ENCODE data around the gene RASGRP3. TPM values are rescaled to one million over a fixed set of nuclear protein-coding genes. Genes with fewer than 3 reads are reported as not detected.

The RASGRP3 gene
- total RNA-seq, 1 donor from 2014 or later: 487 TPM

DNA sequence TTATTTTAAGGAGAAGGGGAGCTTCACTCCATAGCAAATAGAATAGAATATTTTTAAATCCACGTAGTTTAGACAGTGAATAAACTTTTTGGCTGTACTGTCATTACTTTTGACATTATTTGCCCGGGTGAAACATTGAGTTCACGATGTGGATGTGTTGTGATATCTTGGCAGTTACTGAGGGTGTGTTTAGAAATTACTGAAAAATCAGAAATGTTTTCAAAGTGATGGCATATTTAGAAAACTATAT is 123.4 kb downstream of the RASGRP3 start:
- Mint-ChIP-seq H3K36me3 (ENCODE audit: low read depth, unreplicated experiment) (peaks cover 6% of the 10 kb centered on the region), H3K27ac (ENCODE audit: unreplicated experiment) (no peak overlapping the region), H3K9me3 (ENCODE audit: unreplicated experiment) (no peaks in the 10 kb centered on the region), H3K27me3 (ENCODE audit: unreplicated experiment) (peaks cover 4% of the 10 kb centered on the region), H3K4me3 (ENCODE audit: unreplicated experiment) (peak overlapping the region; percentile 95), H3K4me1 (ENCODE audit: unreplicated experiment) (peaks cover 18% of the 10 kb centered on the region)
- TF ChIP-seq, protein P1, sequence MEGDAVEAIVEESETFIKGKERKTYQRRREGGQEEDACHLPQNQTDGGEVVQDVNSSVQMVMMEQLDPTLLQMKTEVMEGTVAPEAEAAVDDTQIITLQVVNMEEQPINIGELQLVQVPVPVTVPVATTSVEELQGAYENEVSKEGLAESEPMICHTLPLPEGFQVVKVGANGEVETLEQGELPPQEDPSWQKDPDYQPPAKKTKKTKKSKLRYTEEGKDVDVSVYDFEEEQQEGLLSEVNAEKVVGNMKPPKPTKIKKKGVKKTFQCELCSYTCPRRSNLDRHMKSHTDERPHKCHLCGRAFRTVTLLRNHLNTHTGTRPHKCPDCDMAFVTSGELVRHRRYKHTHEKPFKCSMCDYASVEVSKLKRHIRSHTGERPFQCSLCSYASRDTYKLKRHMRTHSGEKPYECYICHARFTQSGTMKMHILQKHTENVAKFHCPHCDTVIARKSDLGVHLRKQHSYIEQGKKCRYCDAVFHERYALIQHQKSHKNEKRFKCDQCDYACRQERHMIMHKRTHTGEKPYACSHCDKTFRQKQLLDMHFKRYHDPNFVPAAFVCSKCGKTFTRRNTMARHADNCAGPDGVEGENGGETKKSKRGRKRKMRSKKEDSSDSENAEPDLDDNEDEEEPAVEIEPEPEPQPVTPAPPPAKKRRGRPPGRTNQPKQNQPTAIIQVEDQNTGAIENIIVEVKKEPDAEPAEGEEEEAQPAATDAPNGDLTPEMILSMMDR (IDR thresholded peaks at IDR 0.05; ENCODE audit: unreplicated experiment): no peak
- no peak for DNase-seq (ENCODE audit: low spot score)

DNA sequence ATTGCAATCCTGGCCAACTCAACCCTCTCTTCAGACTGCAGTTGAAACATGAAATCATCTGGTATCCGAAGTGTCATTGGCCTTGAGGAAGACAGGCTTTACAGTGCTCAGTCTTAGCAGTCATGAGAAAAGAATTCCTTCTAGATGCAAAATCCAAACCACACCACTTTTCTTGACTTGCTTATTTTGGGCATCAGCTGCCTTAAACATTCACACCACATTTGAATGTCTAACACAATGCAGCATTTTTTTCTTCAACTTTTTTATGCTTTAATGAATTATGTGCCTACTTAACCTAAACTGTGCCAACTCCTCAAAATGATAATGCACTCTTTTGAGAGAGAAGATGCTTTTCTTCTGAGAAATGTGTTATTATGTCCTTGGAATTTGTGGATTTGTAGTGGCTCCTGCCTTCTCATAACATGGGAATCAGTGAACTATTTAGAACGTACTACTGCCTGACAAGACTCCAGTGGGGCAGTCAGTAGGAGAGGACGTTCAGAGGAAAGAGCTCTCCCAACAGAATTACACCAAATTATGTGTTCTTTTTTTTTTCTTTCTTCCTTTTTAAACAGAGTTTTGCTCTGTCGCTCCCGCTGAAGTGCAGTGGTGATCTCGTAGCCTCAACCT is 125.9 kb downstream of the RASGRP3 start:
- DNase-seq (ENCODE audit: low spot score): no peak
- Mint-ChIP-seq H3K4me1 (ENCODE audit: unreplicated experiment) (peaks cover 18% of the 10 kb centered on the region), H3K36me3 (ENCODE audit: low read depth, unreplicated experiment) (no peaks in the 10 kb centered on the region), H3K27me3 (ENCODE audit: unreplicated experiment) (peaks cover 4% of the 10 kb centered on the region), H3K4me3 (ENCODE audit: unreplicated experiment) (no peak overlapping the region), H3K27ac (ENCODE audit: unreplicated experiment) (no peak overlapping the region), H3K9me3 (ENCODE audit: unreplicated experiment) (no peaks in the 10 kb centered on the region)
- TF ChIP-seq, protein P1 (IDR thresholded peaks at IDR 0.05; ENCODE audit: unreplicated experiment): no peak

DNA sequence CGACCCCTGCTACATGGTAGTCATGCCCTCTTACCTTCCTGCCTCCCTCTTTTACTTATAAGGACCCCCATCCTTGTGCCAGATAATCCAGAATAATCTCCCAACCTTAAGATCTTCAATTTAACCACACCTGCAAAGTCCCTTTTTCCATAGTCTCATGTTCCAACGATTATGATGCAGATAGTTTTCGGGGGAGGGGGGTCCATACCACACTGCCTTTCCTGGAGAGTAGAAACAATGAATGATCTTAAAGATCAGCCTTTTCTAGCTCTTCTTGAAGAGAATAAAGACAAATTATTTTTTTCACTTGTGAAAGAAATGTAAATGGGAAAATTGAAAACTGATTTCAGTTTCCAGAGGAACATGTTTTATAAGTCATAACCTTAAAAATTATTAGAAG is 127.0 kb downstream of the RASGRP3 start:
- Mint-ChIP-seq H3K4me3 (ENCODE audit: unreplicated experiment) (no peak overlapping the region), H3K27me3 (ENCODE audit: unreplicated experiment) (peaks cover 3% of the 10 kb centered on the region), H3K9me3 (ENCODE audit: unreplicated experiment) (no peaks in the 10 kb centered on the region), H3K36me3 (ENCODE audit: low read depth, unreplicated experiment) (no peaks in the 10 kb centered on the region), H3K4me1 (ENCODE audit: unreplicated experiment) (peaks cover 15% of the 10 kb centered on the region), H3K27ac (ENCODE audit: unreplicated experiment) (no peak overlapping the region)
- TF ChIP-seq, protein P1 (IDR thresholded peaks at IDR 0.05; ENCODE audit: unreplicated experiment): no peak
- no peak for DNase-seq (ENCODE audit: low spot score)

GRCh38 chr2:33605056-33605455 is 128.6 kb downstream of the RASGRP3 start:
- peaks cover 3% of the 10 kb centered on the region for H3K4me1 Mint-ChIP-seq (ENCODE audit: unreplicated experiment)
- no peak overlapping the region for H3K4me3 Mint-ChIP-seq (ENCODE audit: unreplicated experiment)
- TF ChIP-seq, protein P1 (IDR thresholded peaks at IDR 0.05; ENCODE audit: unreplicated experiment): no peak
- H3K27me3 Mint-ChIP-seq (ENCODE audit: unreplicated experiment): peaks cover 4% of the 10 kb centered on the region
- H3K36me3 Mint-ChIP-seq (ENCODE audit: low read depth, unreplicated experiment): peaks cover 5% of the 10 kb centered on the region
- H3K27ac Mint-ChIP-seq (ENCODE audit: unreplicated experiment): no peak overlapping the region
- H3K9me3 Mint-ChIP-seq (ENCODE audit: unreplicated experiment): no peaks in the 10 kb centered on the region
- no peak for DNase-seq (ENCODE audit: low spot score)

DNA sequence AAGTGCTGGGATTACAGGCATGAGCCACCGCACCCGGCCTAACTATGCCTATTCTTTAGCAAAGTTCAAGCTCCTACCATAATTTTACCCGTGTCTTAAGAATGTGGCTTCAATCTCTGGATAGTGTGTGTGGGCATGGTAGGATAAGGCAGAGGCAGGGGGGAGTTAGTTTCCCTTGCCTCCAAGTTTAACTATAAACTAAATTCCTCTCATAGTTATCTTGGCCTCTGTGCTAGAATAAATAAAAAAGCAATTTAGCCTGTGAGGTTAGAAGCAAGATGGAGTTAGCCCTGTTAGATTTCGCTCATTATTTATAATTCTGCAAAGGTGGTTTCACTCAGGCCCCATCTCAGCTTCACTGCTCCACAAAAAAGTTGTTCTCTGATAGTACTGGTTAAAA is 129.7 kb downstream of the RASGRP3 start:
- no peaks in the 10 kb centered on the region for H3K9me3 Mint-ChIP-seq (ENCODE audit: unreplicated experiment)
- H3K4me1 Mint-ChIP-seq (ENCODE audit: unreplicated experiment): peaks cover 3% of the 10 kb centered on the region
- no peak overlapping the region for H3K27ac Mint-ChIP-seq (ENCODE audit: unreplicated experiment)
- H3K36me3 Mint-ChIP-seq (ENCODE audit: low read depth, unreplicated experiment): peaks cover 6% of the 10 kb centered on the region
- TF ChIP-seq, protein P1 (IDR thresholded peaks at IDR 0.05; ENCODE audit: unreplicated experiment): no peak
- DNase-seq (ENCODE audit: low spot score): no peak
- H3K27me3 Mint-ChIP-seq (ENCODE audit: unreplicated experiment): peaks cover 4% of the 10 kb centered on the region
- no peak overlapping the region for H3K4me3 Mint-ChIP-seq (ENCODE audit: unreplicated experiment)

All from endothelial cell (in vitro differentiated cells).